GM12891 (cell line): ENCODE measurements around the gene FOXD2.

ENCODE experiments used
- POLR2A ChIP-seq: IDR thresholded peaks from 2 replicates; pipeline ENCODE4 v1.6.1; 2011; ENCODE audit warnings: low read depth, low read length, control low read depth
- POLR2AphosphoS5 ChIP-seq: IDR thresholded peaks from 2 replicates; pipeline ENCODE4 v1.6.1; 2011; ENCODE audit warnings: low read depth, low read length, control low read depth

- TF ChIP-seq POLR2A = no peak
- no peak for TF ChIP-seq POLR2AphosphoS5
Observed at GRCh38 chr1:47444297-47444561, 6.4 kb downstream of the FOXD2 start.
